Endothelial cell of umbilical vein (primary cell): ENCODE results near the gene FAAH. TPM values are rescaled to one million over a fixed set of nuclear protein-coding genes. Genes with fewer than 3 reads are reported as not detected.

Source experiments
- BruUV-seq: library from RNA; stranded (reverse); fragments of 400-500 nt; replicated peaks from 2 replicates; lab custom pipeline; 2021; lab: Mats Ljungman, UMichigan
- CTCF ChIA-PET: fragments of 300-600, 350-600 bp; sonication (Branson Sonifier 250); formaldehyde crosslinking; loops from one replicate; lab custom pipeline; 2021; ENCODE audit warnings: antibody characterized with exemption, inconsistent platforms; lab: Charles Lee
- POLR2A ChIA-PET: fragments of 300-600, 350-600 bp; sonication (Branson Sonifier 250); formaldehyde crosslinking; loops from one replicate; lab custom pipeline; 2021; ENCODE audit warnings: antibody characterized with exemption, inconsistent platforms; lab: Charles Lee
- DNase-seq: peaks from one replicate; pipeline ENCODE4 v3.0.0-alpha.2; 2011; ENCODE audit warnings: low read depth, low spot score
- FAIRE-seq: peaks from 2 replicates; lab custom pipeline; 2011; peaks lifted over from hg19 to GRCh38; lab: Jason Lieb, UNC
- H2AFZ ChIP-seq: 2 replicates; pipeline ENCODE4 v1.6.0; 2012; ENCODE audit warnings: low read depth, low read length, control low read depth, inconsistent platforms
- H3K27ac ChIP-seq: 2 replicates; pipeline ENCODE4 v1.5.1; 2011; ENCODE audit warnings: low read depth, mild to moderate bottlenecking, control low read depth, low read length, moderate library complexity; ENCODE audit not compliant: insufficient read depth
- H3K27me3 ChIP-seq, 2 experiments: 2 replicates each; pipeline versions ENCODE4 v1.6.0 to v1.6.1; 2011; ENCODE audit warnings: low read length in 2 of 2, mixed read lengths in 1 of 2; ENCODE audit not compliant: control insufficient read depth in 2 of 2, insufficient read depth in 2 of 2
- H3K36me3 ChIP-seq, 2 experiments: 2 replicates in 1 of 2; 3 replicates in 1 of 2; pipeline ENCODE4 v1.5.1; 2011; ENCODE audit warnings: low read length in 2 of 2, mild to moderate bottlenecking in 1 of 2, moderate library complexity in 1 of 2; ENCODE audit not compliant: control insufficient read depth in 2 of 2, insufficient read depth in 2 of 2; ENCODE audit errors: extremely low read depth in 1 of 2
- H3K4me1 ChIP-seq: 3 replicates; pipeline ENCODE4 v1.5.1; 2011; ENCODE audit warnings: mild to moderate bottlenecking, low read length; ENCODE audit not compliant: control insufficient read depth, insufficient read depth; ENCODE audit errors: extremely low read depth
- H3K4me2 ChIP-seq: 2 replicates; pipeline ENCODE4 v1.6.1; 2011; ENCODE audit warnings: low read length, control low read depth, mixed read lengths; ENCODE audit not compliant: insufficient read depth
- H3K4me3 ChIP-seq, 3 experiments: fragments of 200-600 bp in 1 of 3; sonication (generic), shearing (Covaris generic) in 1 of 3; replicated peaks in 1 of 3; 2 replicates each; pipeline ENCODE4 v1.5.1; 2011 to 2016; ENCODE audit warnings: control low read depth in 3 of 3, low read length in 3 of 3, mild to moderate bottlenecking in 2 of 3, inconsistent platforms in 1 of 3, low read depth in 1 of 3, moderate library complexity in 1 of 3; ENCODE audit not compliant: insufficient read depth in 1 of 3
- H3K79me2 ChIP-seq: 2 replicates; pipeline ENCODE4 v1.6.0; 2012; ENCODE audit warnings: low read length, inconsistent platforms; ENCODE audit not compliant: control insufficient read depth, insufficient read depth
- H3K9ac ChIP-seq: replicated peaks from 2 replicates; pipeline ENCODE3; 2011; ENCODE audit warnings: low read length, control low read depth; ENCODE audit not compliant: insufficient read depth; ENCODE audit errors: extremely low read depth
- H3K9me1 ChIP-seq: replicated peaks from 3 replicates; pipeline ENCODE4 v1.6.0; 2011; ENCODE audit warnings: mild to moderate bottlenecking, low read length; ENCODE audit not compliant: control insufficient read depth, insufficient read depth; ENCODE audit errors: extremely low read depth
- H3K9me3 ChIP-seq: replicated peaks from 2 replicates; pipeline ENCODE4 v1.5.1; 2012; ENCODE audit warnings: low read length, inconsistent platforms; ENCODE audit not compliant: control insufficient read depth, insufficient read depth
- H4K20me1 ChIP-seq: replicated peaks from 2 replicates; pipeline ENCODE3; 2011; ENCODE audit warnings: mild to moderate bottlenecking, low read length; ENCODE audit not compliant: control insufficient read depth, insufficient read depth; ENCODE audit errors: extremely low read depth
- CTCF ChIP-seq, 2 donors: IDR thresholded peaks; 1 replicate in 1 of 2; 2 replicates in 1 of 2; pipeline ENCODE4 v1.5.1; 2011; ENCODE audit warnings: low read length in 2 of 2, mild to moderate bottlenecking in 2 of 2, moderate library complexity in 2 of 2, control low read depth in 1 of 2, inconsistent platforms in 1 of 2, low read depth in 1 of 2; ENCODE audit not compliant: insufficient read depth in 1 of 2; ENCODE audit errors: extremely low read depth in 1 of 2
- EZH2 ChIP-seq: IDR thresholded peaks from 2 replicates; pipeline ENCODE4 v1.6.1; 2012; ENCODE audit warnings: borderline replicate concordance, low read depth, mild to moderate bottlenecking, moderate library complexity, low read length, inconsistent platforms; ENCODE audit not compliant: severe bottlenecking
- FOS ChIP-seq: IDR thresholded peaks from 2 replicates; pipeline ENCODE4 v1.6.1; 2011; ENCODE audit warnings: mild to moderate bottlenecking, low read length, moderate library complexity, borderline replicate concordance; ENCODE audit not compliant: insufficient read depth
- GATA2 ChIP-seq: IDR thresholded peaks from 2 replicates; pipeline ENCODE4 v1.7.0; 2011; ENCODE audit warnings: low read depth, mild to moderate bottlenecking, moderate library complexity, mixed read lengths, low read length; ENCODE audit not compliant: insufficient read length, insufficient read depth
- JUN ChIP-seq: IDR thresholded peaks from 2 replicates; pipeline ENCODE4 v1.6.1; 2011; ENCODE audit warnings: borderline replicate concordance, low read depth; ENCODE audit not compliant: insufficient read length, insufficient read depth
- MAX ChIP-seq: IDR thresholded peaks from 2 replicates; pipeline ENCODE4 v1.6.1; 2011; ENCODE audit not compliant: insufficient read depth, insufficient read length
- MYC ChIP-seq: IDR thresholded peaks from one replicate; pipeline ENCODE4 v1.6.1; 2011; ENCODE audit warnings: mild to moderate bottlenecking, low read depth, low read length
- POLR2A ChIP-seq: IDR thresholded peaks from 2 replicates; pipeline ENCODE4 v1.6.1; 2012; ENCODE audit warnings: low read depth, mild to moderate bottlenecking, control low read depth, low read length
- POLR2AphosphoS5 ChIP-seq: IDR thresholded peaks from 2 replicates; pipeline ENCODE4 v1.6.1; 2012; ENCODE audit warnings: low read depth, mild to moderate bottlenecking, control low read depth, low read length, moderate library complexity; ENCODE audit not compliant: insufficient read depth
- dilution Hi-C: fragments of 300-500 bp; cut with MboI; formaldehyde crosslinking; loops from one replicate; pipeline ENCODE4 v1.15.0; 2019; ENCODE audit warnings: low sequenced_read_pairs; ENCODE audit not compliant: extremely low pct_ligation_motif_present
- intact Hi-C: fragments of 100-400 bp; cut with micrococcal nuclease; formaldehyde crosslinking; loops from one replicate; pipeline ENCODE4 v1.10.0; 2022
- polyA plus RNA-seq, 4 experiments: library from polyadenylated mRNA; depleted of rRNA in 3 of 4; stranded (reverse) in 3 of 4; unstranded in 1 of 4; fragments of >200 nt; gene quantifications; 2 replicates each; pipeline versions ENCODE4 v1.2.1 to v1.2.3, GENCODE V29; 2011 to 2012; ENCODE audit warnings: missing spikeins in 1 of 4
- total RNA-seq: library from RNA; stranded (reverse); gene quantifications from 2 replicates; pipeline ENCODE4 v1.2.3, GENCODE V29; 2021

FAAH gene
- total and polyA plus RNA-seq, 2 donors (not counting 3 experiments of a cell fraction or from before 2014, with no cell fraction given), result 0.47 to 1.5 TPM

- POLR2A ChIA-PET, result no interaction called here
- no peak overlapping the region for H2AFZ ChIP-seq
- H3K79me2 ChIP-seq, result peaks cover 24% of the 10 kb centered on the region
- FAIRE-seq (no peak), DNase-seq (no peak)
- H3K4me3 ChIP-seq, result no peak overlapping the region
- intact Hi-C loops, result loop anchor here (5.0 kb wide), 1 partner anchor 162 kb away; no protein-coding TSS in a partner anchor
- peaks cover 8% of the 10 kb centered on the region for H3K4me1 ChIP-seq
- H3K36me3 ChIP-seq, result peaks cover 5 to 18% of the 10 kb centered on the region in 2 experiments
- no peaks in the 10 kb centered on the region for H3K9me3 ChIP-seq
- dilution Hi-C loops, result no loop called here
- no TSS peak for BruUV-seq
- no peaks in the 10 kb centered on the region for H4K20me1 ChIP-seq
- TF ChIP-seq FOS (no peak), CTCF (IDR thresholded peaks at IDR 0.05; ENCODE audit: extremely low read depth in 1 of 2, insufficient read depth in 1 of 2, low read depth in 1 of 2, low read length in 2 of 2) (no peak), JUN (no peak), GATA2 (no peak), POLR2AphosphoS5 (no peak), MAX (no peak), EZH2 (no peak), MYC (no peak), POLR2A (no peak)
- no peaks in the 10 kb centered on the region for H3K9me1 ChIP-seq
- H3K4me2 ChIP-seq, result no peak overlapping the region
- no peak overlapping the region for H3K9ac ChIP-seq
- no peaks in the 10 kb centered on the region for H3K27me3 ChIP-seq
- CTCF ChIA-PET, result interaction anchor here (0.7 to 0.9 kb wide), 2 partner anchors 11 to 1315 kb away, joined by 3 read pairs; no protein-coding TSS in a partner anchor
- H3K27ac ChIP-seq, result no peak overlapping the region
These were observed 49.6 kb upstream of the FAAH start for GRCh38 chr1:46344481-46344880.
